ENCODE results near the gene SLC7A7. TPM values are rescaled to one million over a fixed set of nuclear protein-coding genes. Genes with fewer than 3 reads are reported as not detected.

The SLC7A7 gene
- total and polyA plus RNA-seq, 9 of the 15 experiments (the other 6 are each of a cell fraction or from before 2014, with no cell fraction given) = 0.07 to 0.68 (median 0.41) TPM

DNA sequence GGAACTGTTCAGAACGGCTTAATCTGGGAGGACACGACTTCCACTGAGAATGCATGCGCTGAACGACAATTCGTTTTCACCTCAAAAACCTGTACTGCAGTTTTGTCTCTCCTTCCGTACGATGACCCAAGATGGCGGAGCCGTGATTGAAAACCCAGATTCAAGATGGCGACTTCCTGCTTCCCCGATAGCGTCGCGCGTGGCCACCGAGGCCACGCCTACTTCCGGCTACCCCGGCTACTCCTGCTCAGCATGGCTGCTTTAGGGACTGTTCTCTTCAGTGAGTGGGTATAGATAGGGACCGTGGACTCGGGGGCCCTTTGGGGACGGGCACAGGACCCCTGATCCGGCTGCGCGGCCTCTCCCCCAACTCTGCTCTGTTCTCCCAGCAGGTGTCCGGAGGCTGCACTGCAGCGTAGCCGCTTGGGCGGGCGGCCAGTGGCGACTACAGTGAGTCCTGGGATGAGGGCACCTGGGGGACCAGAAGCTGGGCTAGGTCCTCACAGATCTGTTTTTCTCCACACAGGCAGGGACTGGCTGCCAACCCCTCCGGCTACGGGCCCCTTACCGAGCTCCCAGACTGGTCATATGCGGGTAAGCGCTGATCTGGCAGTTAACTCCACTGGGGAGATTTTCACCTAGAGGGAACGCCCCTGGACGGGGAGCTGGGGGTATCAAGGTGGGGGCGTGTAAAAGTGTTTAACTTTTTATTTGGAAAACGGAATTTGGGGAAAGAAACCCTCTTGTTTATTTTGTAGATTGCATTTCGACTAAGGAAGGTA, 14.6 kb upstream of the SLC7A7 start, which contains the start of gene MRPL52 (continued):
- TF ChIP-seq JUND (IDR thresholded peaks at IDR 0.05; ENCODE audit: borderline replicate concordance, low read depth, low read length) (no peak), JUND (tag; IDR thresholded peaks at IDR 0.05; ENCODE audit: borderline replicate concordance, low read depth, low read length) (peak; percentile 25; the same call in 1 of the 3 replicates), ZNF764 (CRISPR knock-in tag; IDR thresholded peaks at IDR 0.05; ENCODE audit: low read depth) (no peak), MAZ (CRISPR knock-in tag; conservative IDR thresholded peaks at IDR 0.05 in 1 of 2, IDR thresholded peaks at IDR 0.05 in 1 of 2) (0 out of 4 replicates have a peak, but pooled peaks of 1 of the 2 experiments have one; percentile 54), JUN (IDR thresholded peaks at IDR 0.05; ENCODE audit: borderline replicate concordance, low read depth, low read length) (no peak), JUN (CRISPR knock-in tag; IDR thresholded peaks at IDR 0.05; ENCODE audit: borderline replicate concordance) (no peak), KLF13 (tag; IDR thresholded peaks at IDR 0.05; ENCODE audit: borderline replicate concordance, low read depth) (no peak), SPI1 (IDR thresholded peaks at IDR 0.05; ENCODE audit: borderline replicate concordance, low read depth, low read length) (no peak), MYC (IDR thresholded peaks at IDR 0.05; ENCODE audit: low read depth, low read length) (peak; percentile 95), MYC (CRISPR knock-in tag; IDR thresholded peaks at IDR 0.05; ENCODE audit: borderline replicate concordance, low read depth) (peak; percentile 82; the same call in 1 of the 2 replicates), JUNB (CRISPR knock-in tag; conservative IDR thresholded peaks at IDR 0.05) (no peak), ETV5 (CRISPR knock-in tag; IDR thresholded peaks at IDR 0.05; ENCODE audit: low read depth) (peak; percentile 81; the same call in 1 of the 2 replicates), ZNF584 (CRISPR knock-in tag; IDR thresholded peaks at IDR 0.05; ENCODE audit: low read depth) (0 out of 2 replicates have a peak, but pooled peaks have one; percentile 74), SIN3A (IDR thresholded peaks at IDR 0.05; ENCODE audit: borderline replicate concordance in 2 of 2, control insufficient read depth in 1 of 2, low read depth in 2 of 2, low read length in 2 of 2) (0 out of 4 replicates have a peak, but pooled peaks of 1 of the 2 experiments have one; percentile 25), TOE1 (IDR thresholded peaks at IDR 0.05; ENCODE audit: borderline replicate concordance) (0 out of 2 replicates have a peak, but pooled peaks have one; percentile 26), TOE1 (CRISPR knock-in tag; IDR thresholded peaks at IDR 0.05; ENCODE audit: borderline replicate concordance, low read depth) (no peak), ZSCAN29 (IDR thresholded peaks at IDR 0.05) (no peak), ZNF551 (CRISPR knock-in tag; IDR thresholded peaks at IDR 0.05) (no peak), RFX7 (CRISPR knock-in tag; IDR thresholded peaks at IDR 0.05) (no peak), ARID1B (IDR thresholded peaks at IDR 0.05) (0 out of 2 replicates have a peak, but pooled peaks have one; percentile 14), ATF7 (IDR thresholded peaks at IDR 0.05) (peak; percentile 45; the same call in 1 of the 2 replicates), HLTF (IDR thresholded peaks at IDR 0.05) (no peak), ZNF696 (CRISPR knock-in tag; conservative IDR thresholded peaks at IDR 0.05) (no peak)
- TF ChIP-seq, protein P1, sequence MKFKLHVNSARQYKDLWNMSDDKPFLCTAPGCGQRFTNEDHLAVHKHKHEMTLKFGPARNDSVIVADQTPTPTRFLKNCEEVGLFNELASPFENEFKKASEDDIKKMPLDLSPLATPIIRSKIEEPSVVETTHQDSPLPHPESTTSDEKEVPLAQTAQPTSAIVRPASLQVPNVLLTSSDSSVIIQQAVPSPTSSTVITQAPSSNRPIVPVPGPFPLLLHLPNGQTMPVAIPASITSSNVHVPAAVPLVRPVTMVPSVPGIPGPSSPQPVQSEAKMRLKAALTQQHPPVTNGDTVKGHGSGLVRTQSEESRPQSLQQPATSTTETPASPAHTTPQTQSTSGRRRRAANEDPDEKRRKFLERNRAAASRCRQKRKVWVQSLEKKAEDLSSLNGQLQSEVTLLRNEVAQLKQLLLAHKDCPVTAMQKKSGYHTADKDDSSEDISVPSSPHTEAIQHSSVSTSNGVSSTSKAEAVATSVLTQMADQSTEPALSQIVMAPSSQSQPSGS (CRISPR knock-in tag; IDR thresholded peaks at IDR 0.05) = no peak
- TF ChIP-seq, protein P2, sequence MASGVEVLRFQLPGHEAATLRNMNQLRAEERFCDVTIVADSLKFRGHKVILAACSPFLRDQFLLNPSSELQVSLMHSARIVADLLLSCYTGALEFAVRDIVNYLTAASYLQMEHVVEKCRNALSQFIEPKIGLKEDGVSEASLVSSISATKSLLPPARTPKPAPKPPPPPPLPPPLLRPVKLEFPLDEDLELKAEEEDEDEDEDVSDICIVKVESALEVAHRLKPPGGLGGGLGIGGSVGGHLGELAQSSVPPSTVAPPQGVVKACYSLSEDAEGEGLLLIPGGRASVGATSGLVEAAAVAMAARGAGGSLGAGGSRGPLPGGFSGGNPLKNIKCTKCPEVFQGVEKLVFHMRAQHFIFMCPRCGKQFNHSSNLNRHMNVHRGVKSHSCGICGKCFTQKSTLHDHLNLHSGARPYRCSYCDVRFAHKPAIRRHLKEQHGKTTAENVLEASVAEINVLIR (CRISPR knock-in tag; IDR thresholded peaks at IDR 0.05) = 0 out of 2 replicates have a peak, but pooled peaks have one; percentile 37
